ENCODE measurements around the gene TNFRSF17. TPM values are rescaled to one million over a fixed set of nuclear protein-coding genes. Genes with fewer than 3 reads are reported as not detected.
"Not testable (repeated sequence)": the region's sequence is repeated elsewhere in the genome, so short reads cannot be mapped to it uniquely, and the experiment has no call there.

Gene TNFRSF17
- total RNA-seq, 1 experiment from 2014 or later: not detected

DNA sequence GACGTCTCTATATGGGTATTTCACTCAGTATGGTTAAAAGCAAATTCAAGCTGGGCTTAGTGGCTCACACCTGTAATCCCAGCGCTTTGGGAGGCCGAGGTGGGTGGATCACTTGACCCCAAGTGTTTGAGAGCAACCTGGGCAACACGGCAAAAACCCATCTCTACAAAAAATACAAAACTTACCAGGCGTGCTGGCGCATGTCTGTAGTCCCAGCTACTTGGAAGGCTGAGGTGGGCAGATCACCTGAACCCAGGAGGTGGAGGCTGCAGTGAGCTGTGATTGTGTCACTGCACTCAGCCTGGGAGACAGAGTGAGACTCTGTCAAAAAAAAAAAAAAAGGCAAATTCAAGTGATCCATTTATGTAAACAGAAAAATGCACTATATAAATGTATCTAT is 1.3 kb upstream of the TNFRSF17 start:
- no peaks in the 10 kb centered on the region for H3K9me3 ChIP-seq
- H3K27me3 ChIP-seq: no peaks in the 10 kb centered on the region
- no peak overlapping the region for H3K4me3 ChIP-seq
- H3K36me3 ChIP-seq: no peaks in the 10 kb centered on the region
- no peak for DNase-seq

GRCh38 chr16:11966173-11966572 is 1.2 kb downstream of the TNFRSF17 start:
- H3K27me3 ChIP-seq: no peaks in the 10 kb centered on the region
- DNase-seq: no peak
- no peak overlapping the region for H3K4me3 ChIP-seq
- H3K36me3 ChIP-seq: no peaks in the 10 kb centered on the region
- H3K9me3 ChIP-seq: no peaks in the 10 kb centered on the region

DNA sequence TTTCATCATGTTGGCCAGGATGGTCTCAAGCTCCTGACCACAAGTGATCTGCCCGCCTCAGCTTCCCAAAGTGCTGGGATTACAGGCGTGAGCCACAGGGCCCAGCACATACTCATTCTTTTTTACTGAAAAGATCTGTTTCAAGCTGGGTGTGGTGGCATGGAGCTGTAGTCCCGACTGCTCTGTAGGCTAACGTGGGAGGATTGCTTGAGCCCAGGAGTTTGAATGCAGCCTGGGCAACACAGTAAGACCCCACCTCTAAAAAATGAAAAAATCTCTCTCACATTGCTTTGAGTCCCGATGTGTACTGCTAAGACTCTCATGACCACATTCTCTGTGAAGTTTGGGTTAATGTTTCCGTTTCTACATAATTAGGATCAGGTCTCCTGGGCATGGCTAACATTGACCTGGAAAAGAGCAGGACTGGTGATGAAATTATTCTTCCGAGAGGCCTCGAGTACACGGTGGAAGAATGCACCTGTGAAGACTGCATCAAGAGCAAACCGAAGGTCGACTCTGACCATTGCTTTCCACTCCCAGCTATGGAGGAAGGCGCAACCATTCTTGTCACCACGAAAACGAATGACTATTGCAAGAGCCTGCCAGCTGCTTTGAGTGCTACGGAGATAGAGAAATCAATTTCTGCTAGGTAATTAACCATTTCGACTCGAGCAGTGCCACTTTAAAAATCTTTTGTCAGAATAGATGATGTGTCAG is 2.3 kb downstream of the TNFRSF17 start:
- no peaks in the 10 kb centered on the region for H3K36me3 ChIP-seq
- no peaks in the 10 kb centered on the region for H3K27me3 ChIP-seq
- no peak overlapping the region for H3K4me3 ChIP-seq
- no peak for DNase-seq
- no peaks in the 10 kb centered on the region for H3K9me3 ChIP-seq

DNA sequence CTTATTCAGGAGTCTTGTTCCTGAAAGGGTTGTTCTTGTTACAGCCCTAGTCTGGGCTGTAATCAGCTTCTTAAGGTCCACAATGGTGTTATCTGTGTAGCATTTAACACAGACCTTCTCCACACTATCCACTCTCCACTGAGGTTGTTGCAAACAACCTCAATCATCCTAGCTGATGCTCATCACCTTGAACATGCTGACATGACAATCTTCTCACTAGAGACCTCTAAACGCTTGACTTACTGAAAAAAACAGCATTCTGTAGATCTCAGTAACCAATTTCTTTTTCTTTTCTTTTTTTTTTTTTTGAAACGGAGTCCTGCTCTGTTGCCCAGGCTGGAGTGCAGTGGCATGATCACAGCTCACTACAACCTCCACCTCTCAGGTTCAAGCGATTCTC is 3.6 kb downstream of the TNFRSF17 start:
- no peak overlapping the region for H3K4me3 ChIP-seq
- H3K27me3 ChIP-seq: no peaks in the 10 kb centered on the region
- no peaks in the 10 kb centered on the region; the same call in 1 of the 2 replicates for H3K36me3 ChIP-seq
- no peak for DNase-seq
- H3K9me3 ChIP-seq: no peaks in the 10 kb centered on the region

- H3K27me3 ChIP-seq, DNase-seq, H3K4me3 ChIP-seq, H3K36me3 ChIP-seq, H3K9me3 ChIP-seq: not testable (repeated sequence)
Observed at GRCh38 chr16:11970292-11970691, 5.3 kb downstream of the TNFRSF17 start.

GRCh38 chr16:11972128-11972527 is 7.1 kb downstream of the TNFRSF17 start:
- no peaks in the 10 kb centered on the region for H3K9me3 ChIP-seq
- peak; percentile 33 for DNase-seq
- no peak overlapping the region for H3K4me3 ChIP-seq
- H3K36me3 ChIP-seq: peaks cover 5% of the 10 kb centered on the region
- no peaks in the 10 kb centered on the region for H3K27me3 ChIP-seq

GRCh38 chr16:11973070-11973469 is 8.1 kb downstream of the TNFRSF17 start:
- Histone ChIP-seq H3K9me3 (no peaks in the 10 kb centered on the region), H3K27me3 (no peaks in the 10 kb centered on the region), H3K36me3 (peaks cover 5% of the 10 kb centered on the region), H3K4me3 (no peak overlapping the region)
- no peak for DNase-seq

GRCh38 chr16:11976850-11977375 is 11.9 kb downstream of the TNFRSF17 start:
- H3K9me3 ChIP-seq: no peaks in the 10 kb centered on the region

GRCh38 chr16:11977376-11978041 is 12.5 kb downstream of the TNFRSF17 start:
- Histone ChIP-seq H3K27me3 (no peaks in the 10 kb centered on the region), H3K4me3 (peak overlapping the region; percentile 98), H3K9me3 (no peaks in the 10 kb centered on the region), H3K36me3 (peaks cover 5% of the 10 kb centered on the region)
- DNase-seq: peak; percentile 72

More at GRCh38 chr16:11976850-11977375, 11.9 kb downstream of the TNFRSF17 start:
- no peaks in the 10 kb centered on the region for H3K27me3 ChIP-seq
- peaks cover 5% of the 10 kb centered on the region for H3K36me3 ChIP-seq
- H3K4me3 ChIP-seq: peak overlapping the region; percentile 98
- no peak for DNase-seq

- DNase-seq: no peak
- peaks cover 5% of the 10 kb centered on the region for H3K36me3 ChIP-seq
- no peaks in the 10 kb centered on the region for H3K9me3 ChIP-seq
- H3K27me3 ChIP-seq: no peaks in the 10 kb centered on the region
- peak overlapping the region; percentile 98 for H3K4me3 ChIP-seq
Observed at GRCh38 chr16:11978080-11978479, 13.1 kb downstream of the TNFRSF17 start.

GRCh38 chr16:11979013-11979672 is 14.1 kb downstream of the TNFRSF17 start:
- H3K27me3 ChIP-seq: no peaks in the 10 kb centered on the region
- DNase-seq: no peak
- H3K36me3 ChIP-seq: peaks cover 5% of the 10 kb centered on the region
- H3K9me3 ChIP-seq: no peaks in the 10 kb centered on the region
- H3K4me3 ChIP-seq: no peak overlapping the region

GRCh38 chr16:11980136-11980844 is 15.3 kb downstream of the TNFRSF17 start:
- H3K27me3 ChIP-seq: no peaks in the 10 kb centered on the region
- no peak for DNase-seq
- H3K9me3 ChIP-seq: no peaks in the 10 kb centered on the region
- peaks cover 5% of the 10 kb centered on the region for H3K36me3 ChIP-seq
- H3K4me3 ChIP-seq: no peak overlapping the region

DNA sequence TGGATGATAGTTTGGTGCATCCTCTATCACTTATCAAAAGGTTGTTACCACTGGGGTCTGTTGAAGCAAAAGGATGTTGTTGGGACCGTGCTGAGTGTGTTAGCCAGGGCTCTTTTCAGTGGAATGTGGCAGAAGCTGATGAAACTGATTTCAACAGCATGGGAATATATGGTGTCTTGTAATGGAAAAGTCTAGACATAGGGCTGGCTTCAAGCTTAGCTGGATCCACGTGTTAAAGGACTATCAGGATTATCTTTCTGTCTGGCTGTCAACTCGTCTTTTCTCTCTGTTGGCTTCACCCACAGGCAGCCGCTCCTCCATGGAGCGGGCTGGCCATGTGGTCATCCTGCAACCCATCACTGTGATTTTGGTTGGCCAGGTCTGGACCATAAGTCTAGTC is 20.2 kb downstream of the TNFRSF17 start:
- no peak for DNase-seq
- no peaks in the 10 kb centered on the region for H3K9me3 ChIP-seq
- H3K27me3 ChIP-seq: no peaks in the 10 kb centered on the region
- no peak overlapping the region for H3K4me3 ChIP-seq
- H3K36me3 ChIP-seq: no peaks in the 10 kb centered on the region

GRCh38 chr16:11986521-11987057 is 21.6 kb downstream of the TNFRSF17 start:
- no peak for DNase-seq
- H3K9me3 ChIP-seq: no peaks in the 10 kb centered on the region

GRCh38 chr16:11988258-11988978 is 23.4 kb downstream of the TNFRSF17 start:
- Histone ChIP-seq H3K9me3 (no peaks in the 10 kb centered on the region), H3K36me3 (no peaks in the 10 kb centered on the region), H3K27me3 (no peaks in the 10 kb centered on the region), H3K4me3 (no peak overlapping the region)
- no peak for DNase-seq

More at GRCh38 chr16:11986521-11987057, 21.6 kb downstream of the TNFRSF17 start:
- no peaks in the 10 kb centered on the region for H3K27me3 ChIP-seq
- no peak overlapping the region for H3K4me3 ChIP-seq
- H3K36me3 ChIP-seq: no peaks in the 10 kb centered on the region
